ENCODE measurements around the gene MMADHC. TPM values are rescaled to one million over a fixed set of nuclear protein-coding genes. Genes with fewer than 3 reads are reported as not detected.

The MMADHC gene
- total RNA-seq, 6 donors from 2014 or later: 21.1 to 80.9 (median 68.9) TPM

DNA sequence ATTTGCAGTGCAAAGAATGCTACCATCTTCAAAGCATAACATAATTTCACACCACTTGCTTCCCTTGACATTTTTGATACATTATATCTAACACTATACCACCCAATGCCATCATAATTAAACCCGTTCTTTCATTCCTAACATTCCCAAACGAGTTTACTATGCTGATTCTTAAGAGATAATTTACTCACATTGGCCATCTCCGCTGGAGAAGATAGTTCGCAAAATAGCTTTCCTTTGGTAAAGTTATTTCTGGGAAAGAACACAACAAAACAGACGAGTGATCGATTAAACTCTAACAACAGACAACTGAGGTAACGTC, 716 bp downstream of the MMADHC start:
- peak overlapping the region; percentile 58 to 74 (median 63) for H3K4me3 ChIP-seq
- H3K4me1 ChIP-seq: peaks cover 15 to 38% (median 33%) of the 10 kb centered on the region in 4 donors
- WGBS, 2 donors: 0% methylated on average over 7 of the region's 7 CpGs

DNA sequence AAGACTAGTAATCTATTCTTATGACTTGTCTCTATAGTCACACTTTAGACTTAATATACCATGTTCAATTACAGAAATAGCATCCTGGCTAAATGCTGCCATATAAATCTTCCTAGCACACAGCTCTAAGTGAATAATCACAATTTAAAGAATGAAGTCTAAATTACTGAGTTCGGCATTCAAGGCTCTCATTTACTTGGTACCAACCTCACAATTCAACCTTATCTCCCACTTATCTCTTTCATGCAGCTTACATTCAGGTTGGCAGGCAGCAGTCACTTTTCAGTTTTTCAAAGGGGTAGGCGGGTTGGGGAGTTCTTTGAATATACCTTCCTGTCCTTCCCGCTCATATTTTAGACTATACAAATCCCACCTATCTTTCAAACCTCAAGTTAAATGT, 1.5 kb downstream of the MMADHC start:
- DNase-seq (no peak), ATAC-seq (ENCODE audit: low FRiP score in 2 of 2) (no peak)
- Histone ChIP-seq H3K4me1 (peaks cover 15 to 38% (median 33%) of the 10 kb centered on the region in 4 donors), H3K36me3 (peaks cover 3 to 23% (median 5%) of the 10 kb centered on the region in 4 donors), H3K9me3 (no peaks in the 10 kb centered on the region), H3K27ac (peak overlapping the region in 1 of 4 donors; percentile 99), H3K4me3 (peak overlapping the region in 3 of 4 donors; percentile 58 to 74 (median 62)), H3K27me3 (no peaks in the 10 kb centered on the region)
- WGBS, 2 donors: 74 to 75% methylated on average over 3 of the region's 3 CpGs
- TF ChIP-seq POLR2AphosphoS5 (IDR thresholded peaks at IDR 0.05) (no peak), POLR2A (IDR thresholded peaks at IDR 0.05) (no peak), EP300 (IDR thresholded peaks at IDR 0.05) (no peak)
- TF ChIP-seq, protein P1, sequence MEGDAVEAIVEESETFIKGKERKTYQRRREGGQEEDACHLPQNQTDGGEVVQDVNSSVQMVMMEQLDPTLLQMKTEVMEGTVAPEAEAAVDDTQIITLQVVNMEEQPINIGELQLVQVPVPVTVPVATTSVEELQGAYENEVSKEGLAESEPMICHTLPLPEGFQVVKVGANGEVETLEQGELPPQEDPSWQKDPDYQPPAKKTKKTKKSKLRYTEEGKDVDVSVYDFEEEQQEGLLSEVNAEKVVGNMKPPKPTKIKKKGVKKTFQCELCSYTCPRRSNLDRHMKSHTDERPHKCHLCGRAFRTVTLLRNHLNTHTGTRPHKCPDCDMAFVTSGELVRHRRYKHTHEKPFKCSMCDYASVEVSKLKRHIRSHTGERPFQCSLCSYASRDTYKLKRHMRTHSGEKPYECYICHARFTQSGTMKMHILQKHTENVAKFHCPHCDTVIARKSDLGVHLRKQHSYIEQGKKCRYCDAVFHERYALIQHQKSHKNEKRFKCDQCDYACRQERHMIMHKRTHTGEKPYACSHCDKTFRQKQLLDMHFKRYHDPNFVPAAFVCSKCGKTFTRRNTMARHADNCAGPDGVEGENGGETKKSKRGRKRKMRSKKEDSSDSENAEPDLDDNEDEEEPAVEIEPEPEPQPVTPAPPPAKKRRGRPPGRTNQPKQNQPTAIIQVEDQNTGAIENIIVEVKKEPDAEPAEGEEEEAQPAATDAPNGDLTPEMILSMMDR (IDR thresholded peaks at IDR 0.05): no peak

More for the DNA sequence above, 716 bp downstream of the MMADHC start:
- ATAC-seq (ENCODE audit: low FRiP score in 2 of 2) (no peak), DNase-seq (no peak)
- Histone ChIP-seq H3K27ac (peak overlapping the region; percentile 91 to 99 (median 97)), H3K27me3 (no peaks in the 10 kb centered on the region), H3K36me3 (peaks cover 0 to 15% (median 0%) of the 10 kb centered on the region in 4 donors), H3K9me3 (no peaks in the 10 kb centered on the region)
- no peak for TF ChIP-seq POLR2A (IDR thresholded peaks at IDR 0.05)

DNA sequence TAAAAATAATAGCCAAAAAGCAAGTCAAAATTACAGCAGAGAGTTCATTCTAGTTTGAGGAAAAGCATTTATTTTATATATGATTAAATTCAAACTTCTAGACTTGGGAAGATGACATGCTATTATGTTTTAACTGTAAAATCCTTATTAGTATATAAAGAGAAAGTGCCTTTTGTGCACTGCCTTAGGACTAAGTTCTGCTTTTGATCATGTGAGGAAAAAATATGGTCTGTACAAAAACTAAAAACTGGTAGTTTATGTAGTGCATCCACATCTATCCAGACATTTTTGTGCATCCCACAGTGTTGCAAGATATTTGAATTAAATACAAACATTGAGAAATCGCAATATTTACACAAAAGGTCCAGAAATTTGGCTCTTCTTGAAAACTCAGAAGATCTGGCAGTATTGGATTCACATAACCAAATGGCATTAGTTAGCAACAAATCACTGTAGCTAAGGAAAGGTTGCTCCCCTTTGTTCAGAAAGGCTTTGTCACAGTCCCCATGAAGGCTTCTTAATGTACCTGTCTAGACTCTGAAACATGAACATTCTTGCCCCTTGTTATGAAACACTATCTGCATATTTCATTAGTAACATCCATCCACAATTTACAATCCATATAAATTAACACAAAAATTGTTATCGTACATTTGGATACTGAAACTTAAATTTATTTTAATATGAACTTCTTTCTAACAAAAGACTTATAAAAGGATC, 2.2 kb downstream of the MMADHC start:
- H3K27ac ChIP-seq: peak overlapping the region in 1 of 4 donors; percentile 35
- H3K36me3 ChIP-seq: peaks cover 3 to 30% (median 6%) of the 10 kb centered on the region in 4 donors
- H3K4me1 ChIP-seq: peaks cover 15 to 38% (median 33%) of the 10 kb centered on the region in 4 donors
- DNase-seq: no peak
- H3K4me3 ChIP-seq: peak overlapping the region in 2 of 4 donors; percentile 15 to 58
- TF ChIP-seq POLR2A (IDR thresholded peaks at IDR 0.05) (no peak), POLR2AphosphoS5 (IDR thresholded peaks at IDR 0.05) (no peak)
- TF ChIP-seq, protein P1 (IDR thresholded peaks at IDR 0.05): no peak
- 79 to 82% methylated on average over 2 of the region's 2 CpGs for WGBS, 2 donors
- no peak for ATAC-seq (ENCODE audit: low FRiP score in 2 of 2)
- H3K9me3 ChIP-seq: no peaks in the 10 kb centered on the region
- H3K27me3 ChIP-seq: no peaks in the 10 kb centered on the region

DNA sequence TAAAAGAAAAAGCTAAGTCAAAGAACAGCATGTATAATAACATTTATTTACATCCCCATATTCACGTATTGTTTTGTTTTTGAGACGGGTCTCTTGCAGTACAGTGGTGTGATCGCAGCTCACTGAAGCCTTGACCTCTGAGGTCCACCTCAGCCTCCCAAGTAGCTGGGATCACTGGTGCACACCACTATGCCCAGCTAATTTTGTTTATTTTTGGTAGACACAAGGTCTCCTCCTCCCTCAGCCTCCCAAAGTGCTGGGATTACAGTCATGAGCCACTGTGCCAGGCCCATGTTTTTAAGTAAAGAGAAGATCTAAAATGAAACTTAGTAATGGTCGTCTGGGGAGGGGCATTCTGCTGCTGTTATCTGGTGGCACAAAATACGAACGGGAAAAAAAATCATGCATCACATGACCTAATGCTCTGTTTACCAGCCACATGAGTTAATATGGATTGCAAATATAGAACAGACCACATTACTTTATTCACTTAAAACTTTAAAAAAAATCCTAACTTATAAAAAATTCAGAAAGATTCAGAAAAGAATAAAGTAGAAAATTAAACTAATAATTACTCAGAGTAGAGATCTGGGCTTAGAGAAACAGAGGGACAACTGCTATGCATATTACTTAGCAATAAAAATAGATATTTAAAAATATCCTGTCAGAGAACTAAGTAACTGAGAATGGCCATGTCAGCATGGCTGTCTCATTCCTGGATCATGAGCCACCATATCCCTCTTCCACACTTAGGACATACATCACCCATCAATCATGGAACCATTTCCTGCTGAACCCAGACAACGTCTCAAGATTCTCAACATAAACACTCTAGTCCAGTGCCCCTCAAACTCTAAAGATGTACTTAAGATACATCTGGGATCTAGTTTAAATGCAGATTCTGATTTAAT, 7.3 kb downstream of the MMADHC start:
- H3K9me3 ChIP-seq: no peaks in the 10 kb centered on the region
- peaks cover 3 to 24% (median 19%) of the 10 kb centered on the region in 4 donors for H3K4me1 ChIP-seq
- no peak for DNase-seq
- TF ChIP-seq POLR2A (IDR thresholded peaks at IDR 0.05) (no peak), POLR2AphosphoS5 (IDR thresholded peaks at IDR 0.05) (no peak), EP300 (IDR thresholded peaks at IDR 0.05) (no peak)
- TF ChIP-seq, protein P1 (IDR thresholded peaks at IDR 0.05): no peak
- 75 to 77% methylated on average over 7 of the region's 7 CpGs for WGBS, 2 donors
- no peaks in the 10 kb centered on the region for H3K27me3 ChIP-seq
- no peak overlapping the region for H3K4me3 ChIP-seq
- H3K36me3 ChIP-seq: peaks cover 15 to 79% (median 33%) of the 10 kb centered on the region in 4 donors
- ATAC-seq (ENCODE audit: low FRiP score in 2 of 2): no peak
- no peak overlapping the region for H3K27ac ChIP-seq

DNA sequence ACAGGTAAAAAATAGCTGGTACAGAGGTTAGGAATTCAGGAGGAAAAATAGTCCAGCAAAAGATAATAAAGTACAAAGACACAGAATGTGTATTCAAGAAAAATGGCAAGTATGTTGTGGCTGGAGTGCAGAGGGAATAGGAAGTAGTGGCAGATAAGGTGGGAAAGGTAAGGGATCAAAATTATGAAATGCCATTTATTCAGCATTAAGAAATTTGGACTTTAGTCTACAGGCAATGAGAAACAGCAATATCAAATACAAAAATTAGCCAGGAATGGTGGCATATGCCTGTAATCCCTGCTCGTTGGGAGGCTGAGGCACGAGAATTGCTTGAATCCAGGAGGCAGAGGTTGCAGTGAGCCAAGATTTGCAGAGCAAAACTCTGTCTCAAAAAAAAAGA, 10.3 kb downstream of the MMADHC start:
- no peak overlapping the region for H3K4me3 ChIP-seq
- H3K27ac ChIP-seq: no peak overlapping the region
- H3K36me3 ChIP-seq: peaks cover 15 to 91% (median 41%) of the 10 kb centered on the region in 4 donors
- no peaks in the 10 kb centered on the region for H3K27me3 ChIP-seq
- no peak for DNase-seq
- 96 to 97% methylated on average over 2 of the region's 2 CpGs for WGBS, 2 donors
- TF ChIP-seq, protein P1 (IDR thresholded peaks at IDR 0.05): no peak
- TF ChIP-seq EP300 (IDR thresholded peaks at IDR 0.05) (no peak), POLR2A (IDR thresholded peaks at IDR 0.05) (no peak), POLR2AphosphoS5 (IDR thresholded peaks at IDR 0.05) (no peak)
- H3K9me3 ChIP-seq: no peaks in the 10 kb centered on the region
- no peak for ATAC-seq (ENCODE audit: low FRiP score in 2 of 2)
- H3K4me1 ChIP-seq: peaks cover 0 to 8% (median 1%) of the 10 kb centered on the region in 4 donors
